Measurements from ENCODE around the gene ARMC12.
"Not testable (repeated sequence)": the region's sequence is repeated elsewhere in the genome, so short reads cannot be mapped to it uniquely, and the experiment has no call there.

The ARMC12 gene

DNA sequence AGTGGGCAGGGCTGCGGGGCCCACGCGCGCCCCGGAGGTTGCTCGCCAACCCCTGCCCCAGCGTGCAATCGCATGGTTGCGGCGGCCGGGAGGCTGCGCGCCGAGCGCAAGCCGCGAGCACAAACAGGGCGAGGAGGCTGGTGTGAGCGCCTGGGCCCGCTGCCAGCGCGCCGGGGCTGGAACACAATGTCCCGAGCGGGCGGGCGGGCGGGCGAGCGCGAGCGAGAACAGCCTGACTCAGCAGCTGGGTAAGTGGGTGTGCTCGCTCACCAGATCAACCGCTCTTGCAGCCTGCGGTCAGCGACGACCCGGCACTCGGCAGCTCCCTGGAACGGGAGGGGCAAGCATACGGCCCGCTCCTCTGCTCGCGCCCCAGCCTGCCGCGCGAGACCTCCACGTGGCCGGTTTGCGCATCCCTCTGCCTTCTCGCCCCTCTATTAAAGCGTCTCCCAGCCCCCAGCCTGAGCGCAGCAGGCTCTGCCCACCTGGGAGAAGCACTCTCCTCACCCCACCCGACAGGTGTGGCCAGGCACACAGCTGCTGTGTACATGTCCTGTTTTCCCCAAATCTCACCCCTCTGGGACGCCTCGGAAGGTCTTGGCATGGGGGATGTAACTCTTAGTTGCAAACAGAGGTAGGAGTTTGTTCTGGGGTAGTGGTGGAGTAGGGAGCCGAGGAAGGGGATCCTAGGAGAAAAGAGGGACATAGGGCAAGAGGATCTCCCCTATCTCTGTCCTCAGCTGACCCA lies 8.7 kb upstream of the ARMC12 start:
- peak overlapping the region; percentile 100 for H3K27ac ChIP-seq (ENCODE audit: low read length)
- peaks cover 85% of the 10 kb centered on the region for H3K4me1 ChIP-seq (ENCODE audit: control insufficient read depth, insufficient read depth, low read length)
- H3K9ac ChIP-seq (ENCODE audit: low read length in 2 of 2) = peak overlapping the region; percentile 94 to 98
- H3K4me3 ChIP-seq (ENCODE audit: low read length in 2 of 2) = peak overlapping the region; percentile 65 to 75
- H3K27me3 ChIP-seq (ENCODE audit: control insufficient read depth in 1 of 2, insufficient read depth in 2 of 2, low read length in 2 of 2) = no peaks in the 10 kb centered on the region
- H3K9me3 ChIP-seq (ENCODE audit: control insufficient read depth in 2 of 2, low read length in 2 of 2) = no peaks in the 10 kb centered on the region
- no peaks in the 10 kb centered on the region for H3K36me3 ChIP-seq (ENCODE audit: control insufficient read depth in 2 of 2, insufficient read depth in 2 of 2, low read length in 2 of 2)

DNA sequence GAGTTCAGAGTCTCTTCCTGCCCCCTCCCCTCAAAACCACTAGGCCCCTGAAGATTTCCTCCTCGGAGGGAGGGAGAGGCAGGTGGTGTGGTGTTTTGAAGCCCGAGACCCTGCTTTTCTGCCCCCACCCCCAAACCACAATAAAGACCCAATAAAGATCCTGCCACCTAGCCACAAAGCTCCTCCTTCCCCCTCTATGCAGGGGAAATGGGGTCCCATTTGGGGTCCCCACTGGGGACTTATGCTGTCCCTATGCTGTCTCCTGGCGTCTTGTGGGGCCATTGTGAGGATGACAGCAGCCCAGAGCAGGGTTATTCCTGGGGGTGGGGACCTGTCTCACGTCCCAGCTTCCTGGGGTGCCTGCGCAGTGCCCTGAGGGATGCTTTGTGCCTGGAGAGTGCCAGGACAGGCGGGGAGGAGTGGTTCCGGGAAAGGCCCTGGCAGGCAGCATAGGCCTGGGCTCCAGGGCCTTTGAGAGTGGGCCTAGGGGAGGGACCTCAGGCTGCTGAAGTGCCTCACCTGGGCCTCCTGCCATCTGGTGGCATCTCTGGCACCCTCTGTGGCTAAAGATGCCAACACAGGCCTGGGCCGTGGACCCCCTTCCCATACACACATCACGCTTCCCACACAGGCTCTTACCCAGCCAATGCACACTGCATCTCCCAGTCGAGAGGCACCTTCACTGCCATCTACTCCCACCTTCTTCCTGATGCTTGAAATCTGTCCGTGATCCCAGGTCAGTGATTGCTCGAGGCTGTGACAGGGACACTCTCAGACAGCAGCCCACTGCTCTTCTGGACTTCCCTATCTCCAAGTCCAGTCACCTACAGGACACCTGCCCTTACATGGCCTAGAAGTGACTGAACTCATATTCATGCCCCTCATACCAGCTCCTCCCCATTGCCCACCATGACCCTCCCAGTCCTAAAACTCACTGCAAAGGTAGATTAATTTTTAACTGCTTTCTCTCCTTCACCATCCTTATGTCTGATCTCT lies 7.9 kb upstream of the ARMC12 start:
- Histone ChIP-seq H3K27me3 (ENCODE audit: control insufficient read depth in 1 of 2, insufficient read depth in 2 of 2, low read length in 2 of 2) (no peaks in the 10 kb centered on the region), H3K9me3 (ENCODE audit: control insufficient read depth in 2 of 2, low read length in 2 of 2) (no peaks in the 10 kb centered on the region), H3K4me1 (ENCODE audit: control insufficient read depth, insufficient read depth, low read length) (peaks cover 84% of the 10 kb centered on the region), H3K9ac (ENCODE audit: low read length in 2 of 2) (peak overlapping the region; percentile 94 to 98), H3K27ac (ENCODE audit: low read length) (peak overlapping the region; percentile 100), H3K36me3 (ENCODE audit: control insufficient read depth in 2 of 2, insufficient read depth in 2 of 2, low read length in 2 of 2) (no peaks in the 10 kb centered on the region), H3K4me3 (ENCODE audit: low read length in 2 of 2) (peak overlapping the region; percentile 65 to 71)

- peak overlapping the region; percentile 94 to 98 for H3K9ac ChIP-seq (ENCODE audit: low read length in 2 of 2)
- H3K36me3 ChIP-seq (ENCODE audit: control insufficient read depth in 2 of 2, insufficient read depth in 2 of 2, low read length in 2 of 2) = no peaks in the 10 kb centered on the region
- no peaks in the 10 kb centered on the region for H3K27me3 ChIP-seq (ENCODE audit: control insufficient read depth in 1 of 2, insufficient read depth in 2 of 2, low read length in 2 of 2)
- peaks cover 76% of the 10 kb centered on the region for H3K4me1 ChIP-seq (ENCODE audit: control insufficient read depth, insufficient read depth, low read length)
- H3K9me3 ChIP-seq (ENCODE audit: control insufficient read depth in 2 of 2, low read length in 2 of 2) = no peaks in the 10 kb centered on the region
- peak overlapping the region; percentile 100 for H3K27ac ChIP-seq (ENCODE audit: low read length)
- H3K4me3 ChIP-seq (ENCODE audit: low read length in 2 of 2) = no peak overlapping the region
These were observed 7.1 kb upstream of the ARMC12 start for GRCh38 chr6:35729722-35730121.

- Histone ChIP-seq H3K27ac (ENCODE audit: low read length) (peak overlapping the region; percentile 100), H3K4me3 (ENCODE audit: low read length in 2 of 2) (peak overlapping the region; percentile 51 to 79), H3K9me3 (ENCODE audit: control insufficient read depth in 2 of 2, low read length in 2 of 2) (no peaks in the 10 kb centered on the region), H3K9ac (ENCODE audit: low read length in 2 of 2) (peak overlapping the region; percentile 64 to 89), H3K36me3 (ENCODE audit: control insufficient read depth in 2 of 2, insufficient read depth in 2 of 2, low read length in 2 of 2) (no peaks in the 10 kb centered on the region), H3K27me3 (ENCODE audit: control insufficient read depth in 1 of 2, insufficient read depth in 2 of 2, low read length in 2 of 2) (no peaks in the 10 kb centered on the region), H3K4me1 (ENCODE audit: control insufficient read depth, insufficient read depth, low read length) (peaks cover 66% of the 10 kb centered on the region)
These were observed 6.0 kb upstream of the ARMC12 start for GRCh38 chr6:35730745-35731413.

DNA sequence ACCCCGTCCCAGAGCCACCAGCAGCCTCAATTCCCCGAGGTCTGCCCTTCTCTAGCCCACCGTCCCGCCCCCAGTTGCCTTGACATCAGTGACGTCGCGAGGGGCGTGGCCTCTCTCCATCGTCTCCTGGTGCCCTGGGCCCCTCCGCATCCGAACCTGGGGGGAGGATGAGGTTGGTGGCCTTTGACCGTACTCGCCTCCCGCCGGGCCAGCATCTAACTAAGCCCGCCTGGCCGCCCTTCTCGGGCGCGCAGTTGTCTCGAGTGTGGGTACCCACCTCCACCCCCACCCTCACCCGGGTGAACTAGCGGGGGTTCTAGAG lies 5.5 kb upstream of the ARMC12 start:
- Histone ChIP-seq H3K4me1 (ENCODE audit: control insufficient read depth, insufficient read depth, low read length) (peaks cover 66% of the 10 kb centered on the region), H3K9ac (ENCODE audit: low read length in 2 of 2) (peak overlapping the region; percentile 95 to 96), H3K36me3 (ENCODE audit: control insufficient read depth in 2 of 2, insufficient read depth in 2 of 2, low read length in 2 of 2) (no peaks in the 10 kb centered on the region), H3K27me3 (ENCODE audit: control insufficient read depth in 1 of 2, insufficient read depth in 2 of 2, low read length in 2 of 2) (no peaks in the 10 kb centered on the region), H3K9me3 (ENCODE audit: control insufficient read depth in 2 of 2, low read length in 2 of 2) (no peaks in the 10 kb centered on the region), H3K4me3 (ENCODE audit: low read length in 2 of 2) (peak overlapping the region; percentile 60 to 79), H3K27ac (ENCODE audit: low read length) (peak overlapping the region; percentile 100)

DNA sequence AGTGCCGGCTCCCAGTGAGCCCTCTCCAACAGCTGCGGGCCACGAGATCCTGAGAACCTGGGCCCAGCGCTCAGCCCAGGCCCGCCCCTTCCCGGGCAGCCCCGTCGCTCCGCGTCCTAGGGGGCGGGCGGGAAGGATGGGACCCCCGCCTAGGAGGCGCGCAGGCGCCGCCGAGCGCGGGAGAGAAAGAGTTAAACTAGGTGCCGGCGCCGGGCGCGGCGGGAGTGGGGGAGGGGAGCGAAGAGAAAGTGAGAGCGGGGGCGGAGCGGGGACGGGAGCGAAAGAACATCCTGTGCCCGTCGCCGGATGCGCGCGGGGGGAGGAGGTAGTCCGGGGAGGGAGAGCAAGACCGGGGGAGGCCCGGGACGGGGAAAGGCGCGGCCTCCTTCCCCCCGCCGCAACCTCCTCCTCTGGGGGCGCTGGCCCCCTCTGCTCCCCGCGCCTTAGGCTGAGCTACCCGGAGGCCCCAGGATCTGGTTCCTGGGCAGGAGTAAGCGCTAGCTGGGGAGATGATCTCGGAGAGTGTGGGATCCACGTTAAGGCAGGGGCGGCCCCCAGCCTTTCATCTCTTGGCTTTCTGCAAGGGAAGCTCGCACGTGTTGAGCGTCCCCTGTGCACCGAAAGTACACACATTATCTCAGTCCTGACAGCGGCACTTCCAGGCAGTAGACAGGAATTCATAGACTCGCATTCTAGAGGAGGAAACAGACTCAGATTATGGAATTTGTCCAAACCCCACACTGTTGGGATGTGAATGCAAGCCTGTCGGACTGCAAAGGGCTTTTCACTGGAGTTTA lies 4.9 kb upstream of the ARMC12 start:
- Histone ChIP-seq H3K36me3 (ENCODE audit: control insufficient read depth in 2 of 2, insufficient read depth in 2 of 2, low read length in 2 of 2) (no peaks in the 10 kb centered on the region), H3K27me3 (ENCODE audit: control insufficient read depth in 1 of 2, insufficient read depth in 2 of 2, low read length in 2 of 2) (no peaks in the 10 kb centered on the region), H3K9me3 (ENCODE audit: control insufficient read depth in 2 of 2, low read length in 2 of 2) (no peaks in the 10 kb centered on the region), H3K9ac (ENCODE audit: low read length in 2 of 2) (peak overlapping the region; percentile 95 to 96), H3K27ac (ENCODE audit: low read length) (peak overlapping the region; percentile 100), H3K4me3 (ENCODE audit: low read length in 2 of 2) (peak overlapping the region; percentile 63 to 79), H3K4me1 (ENCODE audit: control insufficient read depth, insufficient read depth, low read length) (peaks cover 61% of the 10 kb centered on the region)

- H3K4me1 ChIP-seq (ENCODE audit: control insufficient read depth, insufficient read depth, low read length) = peaks cover 56% of the 10 kb centered on the region
- H3K27me3 ChIP-seq (ENCODE audit: control insufficient read depth in 1 of 2, insufficient read depth in 2 of 2, low read length in 2 of 2) = no peaks in the 10 kb centered on the region
- no peaks in the 10 kb centered on the region for H3K9me3 ChIP-seq (ENCODE audit: control insufficient read depth in 2 of 2, low read length in 2 of 2)
- peak overlapping the region; percentile 100 for H3K27ac ChIP-seq (ENCODE audit: low read length)
- H3K4me3 ChIP-seq (ENCODE audit: low read length in 2 of 2) = no peak overlapping the region
- H3K36me3 ChIP-seq (ENCODE audit: control insufficient read depth in 2 of 2, insufficient read depth in 2 of 2, low read length in 2 of 2) = no peaks in the 10 kb centered on the region
- peak overlapping the region in 1 of 2 donors; percentile 21 for H3K9ac ChIP-seq (ENCODE audit: low read length in 2 of 2)
These were observed 3.2 kb upstream of the ARMC12 start for GRCh38 chr6:35733633-35734032.

DNA sequence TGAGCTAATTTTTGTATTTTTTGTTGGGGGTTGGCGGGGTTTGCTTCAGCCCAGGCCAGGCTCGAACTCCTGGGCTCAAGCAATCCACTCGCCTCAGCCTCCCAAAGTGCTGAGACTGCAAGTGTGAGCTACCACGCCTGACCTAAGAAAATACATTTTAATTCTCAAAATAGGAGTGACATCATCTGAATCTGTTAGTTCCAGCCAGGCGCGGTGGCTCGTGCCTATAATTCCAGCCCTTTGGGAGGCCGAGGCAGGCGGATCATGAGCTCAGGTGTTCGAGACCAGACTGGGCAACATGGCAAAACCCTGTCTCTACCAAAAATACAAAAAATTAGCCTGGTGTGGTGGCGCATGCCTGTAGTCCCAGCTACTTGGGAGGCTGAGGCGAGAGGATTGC lies 2.5 kb upstream of the ARMC12 start:
- not testable (repeated sequence) for H3K9me3 ChIP-seq (ENCODE audit: control insufficient read depth in 2 of 2, low read length in 2 of 2); H3K36me3 ChIP-seq (ENCODE audit: control insufficient read depth in 2 of 2, insufficient read depth in 2 of 2, low read length in 2 of 2); H3K4me3 ChIP-seq (ENCODE audit: low read length in 2 of 2); H3K27me3 ChIP-seq (ENCODE audit: control insufficient read depth in 1 of 2, insufficient read depth in 2 of 2, low read length in 2 of 2); H3K9ac ChIP-seq (ENCODE audit: low read length in 2 of 2); H3K27ac ChIP-seq (ENCODE audit: low read length)
- peaks cover 49% of the 10 kb centered on the region for H3K4me1 ChIP-seq (ENCODE audit: control insufficient read depth, insufficient read depth, low read length)

GRCh38 chr6:35735452-35735851 lies 1.4 kb upstream of the ARMC12 start:
- H3K4me3 ChIP-seq (ENCODE audit: low read length in 2 of 2) = no peak overlapping the region
- no peak overlapping the region for H3K27ac ChIP-seq (ENCODE audit: low read length)
- H3K9me3 ChIP-seq (ENCODE audit: control insufficient read depth in 2 of 2, low read length in 2 of 2) = no peaks in the 10 kb centered on the region
- H3K27me3 ChIP-seq (ENCODE audit: control insufficient read depth in 1 of 2, insufficient read depth in 2 of 2, low read length in 2 of 2) = no peaks in the 10 kb centered on the region
- H3K4me1 ChIP-seq (ENCODE audit: control insufficient read depth, insufficient read depth, low read length) = peaks cover 39% of the 10 kb centered on the region
- H3K36me3 ChIP-seq (ENCODE audit: control insufficient read depth in 2 of 2, insufficient read depth in 2 of 2, low read length in 2 of 2) = no peaks in the 10 kb centered on the region
- no peak overlapping the region for H3K9ac ChIP-seq (ENCODE audit: low read length in 2 of 2)
